ENCODE measurements around the gene FEM1C.
"Not testable (repeated sequence)": the region's sequence is repeated elsewhere in the genome, so short reads cannot be mapped to it uniquely, and the experiment has no call there.

FEM1C gene

DNA sequence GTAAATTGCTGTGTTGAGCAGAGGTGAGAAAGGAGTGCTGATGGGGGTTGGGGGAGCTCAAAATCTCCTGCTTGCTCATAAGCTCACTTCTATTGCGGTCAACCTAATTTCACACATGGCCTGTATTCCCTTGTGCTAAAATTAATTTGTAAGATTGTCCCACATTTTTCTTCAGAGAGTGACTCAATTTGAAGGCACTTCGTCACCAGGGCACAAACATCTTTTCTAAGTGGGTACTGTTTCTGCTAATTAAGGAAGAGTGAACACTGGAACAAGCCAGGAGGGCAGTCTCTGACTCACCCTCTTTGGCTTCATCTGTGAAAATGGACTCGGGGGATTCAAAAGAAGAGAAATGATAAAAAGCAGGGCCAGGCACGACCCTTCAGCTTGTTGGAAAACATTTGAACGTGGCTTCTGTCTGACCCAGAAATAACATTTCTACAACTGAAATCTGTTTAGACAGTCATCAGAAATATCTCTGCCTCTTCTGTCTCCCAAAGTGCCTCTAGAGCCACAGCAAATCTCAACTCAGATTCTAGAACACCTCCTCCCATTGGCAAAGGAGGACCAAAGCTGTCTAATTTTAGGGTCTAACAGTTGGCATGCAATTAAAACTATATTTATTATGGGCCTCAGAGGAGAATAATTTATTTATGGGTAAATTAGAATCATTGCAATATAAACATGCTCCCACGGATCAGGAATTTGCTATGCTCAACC is 49.8 kb downstream of the FEM1C start:
- peaks cover 7% of the 10 kb centered on the region; the same call in 1 of the 2 replicates for H3K4me1 ChIP-seq (ENCODE audit: insufficient read depth, low read length)

DNA sequence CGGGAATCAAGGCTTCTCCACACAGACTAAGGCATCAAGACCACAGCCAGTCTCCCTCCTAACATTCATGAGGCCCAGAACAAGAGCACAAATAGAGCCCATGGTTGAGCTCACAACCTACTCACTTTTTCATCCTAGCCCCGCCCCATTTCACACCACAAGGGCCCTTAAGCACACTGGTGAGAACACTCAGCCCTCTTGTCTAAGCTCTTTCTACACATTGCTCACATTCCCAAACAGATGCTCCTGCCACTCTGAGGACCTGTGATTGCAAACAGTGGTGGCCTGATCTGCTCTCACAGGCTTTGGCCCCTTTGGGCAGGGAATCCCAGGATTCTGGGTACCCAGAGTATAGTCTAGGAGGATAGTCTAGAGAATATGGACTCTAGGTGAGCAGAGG is 54.0 kb downstream of the FEM1C start:
- no peak overlapping the region for H3K9ac ChIP-seq (ENCODE audit: low read depth, low read length)
- H3K9me3 ChIP-seq (ENCODE audit: control insufficient read depth, insufficient read depth, low read length), result no peaks in the 10 kb centered on the region
- 0 out of 2 replicates have a peak, but pooled peaks cover 7% of the 10 kb centered on the region for H3K4me1 ChIP-seq (ENCODE audit: insufficient read depth, low read length)
- H3K36me3 ChIP-seq (ENCODE audit: insufficient read depth, low read length), result no peaks in the 10 kb centered on the region

More for the DNA sequence above, 49.8 kb downstream of the FEM1C start:
- H3K9ac ChIP-seq (ENCODE audit: low read depth, low read length), result no peak overlapping the region
- no peaks in the 10 kb centered on the region for H3K9me3 ChIP-seq (ENCODE audit: control insufficient read depth, insufficient read depth, low read length)
- no peaks in the 10 kb centered on the region for H3K36me3 ChIP-seq (ENCODE audit: insufficient read depth, low read length)

DNA sequence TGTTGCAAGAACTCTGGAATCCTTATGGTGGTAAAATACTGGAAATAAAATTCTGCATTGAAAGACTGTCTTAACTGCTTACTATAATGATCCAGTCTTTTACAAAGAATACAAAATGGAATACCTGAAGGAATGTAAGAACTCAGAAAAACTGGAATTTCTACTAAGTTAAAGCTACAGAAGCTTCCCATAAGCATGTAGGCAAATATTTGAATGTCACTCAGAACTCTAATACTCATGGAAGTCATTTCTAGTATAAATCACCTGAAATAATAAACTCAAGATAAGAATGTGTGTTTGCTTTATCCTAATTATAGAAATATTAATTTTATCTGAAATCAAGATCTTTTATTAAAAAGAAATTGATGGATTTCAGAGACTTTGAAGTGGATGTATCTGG is 54.8 kb downstream of the FEM1C start:
- 0 out of 2 replicates have a peak, but pooled peaks cover 7% of the 10 kb centered on the region for H3K4me1 ChIP-seq (ENCODE audit: insufficient read depth, low read length)
- H3K9ac ChIP-seq (ENCODE audit: low read depth, low read length), result no peak overlapping the region
- H3K36me3 ChIP-seq (ENCODE audit: insufficient read depth, low read length), result no peaks in the 10 kb centered on the region
- H3K9me3 ChIP-seq (ENCODE audit: control insufficient read depth, insufficient read depth, low read length), result no peaks in the 10 kb centered on the region

DNA sequence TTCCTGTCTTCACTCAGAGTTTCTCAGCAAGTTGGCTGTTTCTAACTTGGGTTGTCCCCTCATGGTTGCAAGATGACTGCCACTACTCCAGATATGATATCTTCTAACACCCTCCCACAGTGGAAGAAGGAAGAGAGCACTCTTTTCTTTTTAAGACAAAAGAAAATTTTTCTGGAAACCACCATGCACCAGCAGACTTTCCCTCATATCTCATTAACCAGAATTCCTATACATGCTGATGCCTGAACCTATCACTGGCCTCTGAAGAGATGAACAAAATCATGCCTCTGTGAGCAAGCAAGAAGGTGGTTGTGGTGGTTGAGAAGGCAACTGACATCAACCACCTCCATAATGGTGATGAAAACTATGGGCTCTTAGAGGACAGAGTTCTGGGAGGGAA is 56.8 kb downstream of the FEM1C start:
- H3K9ac ChIP-seq (ENCODE audit: low read depth, low read length), result no peak overlapping the region
- no peaks in the 10 kb centered on the region for H3K36me3 ChIP-seq (ENCODE audit: insufficient read depth, low read length)
- no peaks in the 10 kb centered on the region for H3K4me1 ChIP-seq (ENCODE audit: insufficient read depth, low read length)
- H3K9me3 ChIP-seq (ENCODE audit: control insufficient read depth, insufficient read depth, low read length), result no peaks in the 10 kb centered on the region

DNA sequence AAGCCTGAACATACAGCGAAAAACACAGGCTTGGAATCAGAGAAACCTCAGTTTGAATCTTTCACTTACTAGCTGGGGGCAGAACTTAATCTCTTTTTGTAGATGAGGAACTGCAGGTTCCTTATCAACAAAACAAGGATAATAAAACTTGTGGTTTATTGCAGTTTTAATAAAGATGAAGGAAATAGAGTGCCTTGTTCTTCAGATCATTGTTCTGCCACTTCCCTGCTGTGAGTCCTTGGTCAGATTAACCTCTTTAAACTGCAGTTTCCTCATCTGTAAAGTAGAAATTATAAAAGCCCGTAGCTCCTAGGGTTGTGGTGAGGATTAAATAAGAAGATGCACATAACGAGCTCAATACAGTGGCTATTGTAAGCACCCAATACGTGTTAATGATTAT is 57.4 kb downstream of the FEM1C start:
- Histone ChIP-seq H3K9me3 (ENCODE audit: control insufficient read depth, insufficient read depth, low read length) (no peaks in the 10 kb centered on the region), H3K36me3 (ENCODE audit: insufficient read depth, low read length) (no peaks in the 10 kb centered on the region), H3K9ac (ENCODE audit: low read depth, low read length) (no peak overlapping the region), H3K4me1 (ENCODE audit: insufficient read depth, low read length) (no peaks in the 10 kb centered on the region)

DNA sequence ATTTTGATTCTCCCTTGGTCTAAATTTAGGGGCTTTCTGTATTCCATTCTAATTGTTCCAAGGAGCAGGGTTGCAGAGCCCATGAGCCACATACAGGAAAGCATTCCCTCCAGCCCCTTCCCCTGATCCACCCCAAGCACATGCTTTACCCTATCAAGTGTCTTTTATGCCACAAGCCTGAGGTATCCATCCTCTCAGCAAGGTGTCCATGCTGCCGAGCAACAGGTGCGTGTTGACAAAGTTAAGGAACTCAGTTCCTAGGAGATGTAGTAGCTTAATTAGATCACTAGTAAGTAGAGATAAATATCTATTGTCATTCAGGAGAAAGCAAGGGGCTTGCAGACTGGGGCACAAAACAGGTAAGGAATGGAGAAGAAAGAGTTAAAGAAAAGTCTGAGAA is 57.8 kb downstream of the FEM1C start:
- Histone ChIP-seq H3K9me3 (ENCODE audit: control insufficient read depth, insufficient read depth, low read length) (no peaks in the 10 kb centered on the region), H3K4me1 (ENCODE audit: insufficient read depth, low read length) (no peaks in the 10 kb centered on the region), H3K9ac (ENCODE audit: low read depth, low read length) (no peak overlapping the region), H3K36me3 (ENCODE audit: insufficient read depth, low read length) (no peaks in the 10 kb centered on the region)

DNA sequence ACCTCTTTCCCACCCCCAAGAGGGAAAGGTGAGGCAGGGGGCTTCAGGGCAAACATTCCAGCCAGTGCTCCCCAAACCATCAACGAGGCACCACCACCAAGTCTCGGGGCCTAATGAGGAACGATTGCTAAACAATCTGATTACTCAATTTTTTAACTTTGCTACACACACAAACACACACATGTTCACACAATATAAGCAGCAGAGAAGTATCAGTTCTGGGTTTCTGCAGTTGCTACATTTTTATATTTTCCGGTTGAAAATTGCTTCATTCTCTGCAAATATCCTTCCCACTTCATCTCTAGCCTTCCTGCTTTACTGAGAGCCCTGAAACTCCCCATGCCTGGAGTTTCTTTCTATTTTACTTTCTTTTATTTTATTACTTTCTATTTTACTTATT is 60.2 kb downstream of the FEM1C start:
- H3K36me3 ChIP-seq (ENCODE audit: insufficient read depth, low read length), result no peaks in the 10 kb centered on the region
- no peak overlapping the region for H3K9ac ChIP-seq (ENCODE audit: low read depth, low read length)
- H3K4me1 ChIP-seq (ENCODE audit: insufficient read depth, low read length), result no peaks in the 10 kb centered on the region
- H3K9me3 ChIP-seq (ENCODE audit: control insufficient read depth, insufficient read depth, low read length), result no peaks in the 10 kb centered on the region

DNA sequence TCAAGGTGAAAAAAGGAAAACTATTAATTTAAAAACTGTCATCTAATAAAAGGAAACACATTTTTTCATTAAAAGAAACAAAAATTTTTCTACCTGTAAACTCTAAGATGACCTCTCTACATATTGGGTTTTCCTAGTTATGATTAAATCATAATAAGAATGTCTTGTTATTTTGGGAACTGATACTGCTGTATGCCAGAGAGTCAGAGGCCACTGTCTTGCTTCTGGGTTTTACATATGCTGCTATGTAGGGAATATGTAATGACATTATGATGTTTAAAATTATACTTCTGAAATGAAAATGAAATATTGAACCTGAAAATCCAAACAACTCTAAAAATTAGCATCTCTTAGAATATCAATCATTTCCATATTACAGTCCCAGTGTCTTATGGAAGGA is 63.7 kb downstream of the FEM1C start:
- Histone ChIP-seq H3K4me1 (ENCODE audit: insufficient read depth, low read length) (no peaks in the 10 kb centered on the region), H3K36me3 (ENCODE audit: insufficient read depth, low read length) (no peaks in the 10 kb centered on the region)

DNA sequence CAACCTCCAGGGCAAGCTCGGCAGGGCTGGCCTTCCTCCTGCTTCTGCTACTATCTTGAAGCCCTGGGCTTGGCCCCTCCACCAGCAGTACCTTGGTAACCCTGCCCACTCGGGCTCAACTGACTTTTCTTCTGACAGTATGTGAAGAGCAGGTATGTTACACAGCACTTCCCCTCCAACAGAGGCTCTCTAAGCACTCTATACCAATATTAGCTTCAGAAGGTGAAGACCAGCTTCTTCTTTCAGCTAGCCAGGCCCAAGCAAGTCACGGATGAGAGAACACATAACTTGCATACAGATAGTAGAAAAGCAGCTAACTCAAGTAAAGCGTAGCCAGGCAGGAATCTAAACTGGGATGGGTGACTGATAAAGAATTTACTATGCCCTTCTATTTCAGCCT is 64.3 kb downstream of the FEM1C start:
- no peaks in the 10 kb centered on the region for H3K36me3 ChIP-seq (ENCODE audit: insufficient read depth, low read length)
- no peaks in the 10 kb centered on the region for H3K4me1 ChIP-seq (ENCODE audit: insufficient read depth, low read length)

More for the DNA sequence above, 63.7 kb downstream of the FEM1C start:
- Histone ChIP-seq H3K9ac (ENCODE audit: low read depth, low read length) (no peak overlapping the region), H3K9me3 (ENCODE audit: control insufficient read depth, insufficient read depth, low read length) (no peaks in the 10 kb centered on the region)

DNA sequence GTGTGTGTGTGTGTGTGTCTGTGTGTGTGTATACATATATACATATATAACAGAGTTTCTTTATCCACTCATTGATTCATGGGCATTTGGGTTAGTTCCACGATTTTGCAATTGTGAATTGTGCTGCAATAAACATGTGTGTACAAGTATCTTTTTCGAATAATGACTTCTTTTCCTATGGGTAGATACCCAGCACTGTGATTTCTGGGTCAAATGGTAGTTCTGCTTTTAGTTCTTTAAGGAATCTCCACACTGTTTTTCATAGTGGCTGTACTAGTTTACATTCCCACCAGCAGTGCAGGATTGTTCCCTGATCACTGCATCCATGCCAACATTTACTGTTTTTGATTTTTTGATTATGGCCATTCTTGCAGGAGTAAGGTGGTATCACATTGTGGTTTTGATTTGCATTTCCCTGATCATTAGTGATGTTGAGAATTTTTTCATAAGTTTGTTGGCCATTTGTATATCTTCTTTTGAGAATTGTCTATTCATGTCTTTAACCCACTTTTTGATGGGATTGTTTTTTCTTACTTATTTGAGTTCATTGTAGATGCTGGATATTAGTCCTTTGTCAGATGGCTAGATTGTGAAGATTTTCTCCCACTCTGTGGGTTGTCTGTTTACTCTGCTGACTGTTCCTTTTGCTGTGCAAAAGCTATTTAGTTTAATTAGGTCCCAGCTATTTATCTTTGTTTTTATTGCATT is 65.3 kb downstream of the FEM1C start:
- H3K9ac ChIP-seq (ENCODE audit: low read depth, low read length); H3K9me3 ChIP-seq (ENCODE audit: control insufficient read depth, insufficient read depth, low read length); H3K36me3 ChIP-seq (ENCODE audit: insufficient read depth, low read length); H3K4me1 ChIP-seq (ENCODE audit: insufficient read depth, low read length): not testable (repeated sequence)

More for the DNA sequence above, 64.3 kb downstream of the FEM1C start:
- no peaks in the 10 kb centered on the region for H3K9me3 ChIP-seq (ENCODE audit: control insufficient read depth, insufficient read depth, low read length)
- H3K9ac ChIP-seq (ENCODE audit: low read depth, low read length), result no peak overlapping the region

DNA sequence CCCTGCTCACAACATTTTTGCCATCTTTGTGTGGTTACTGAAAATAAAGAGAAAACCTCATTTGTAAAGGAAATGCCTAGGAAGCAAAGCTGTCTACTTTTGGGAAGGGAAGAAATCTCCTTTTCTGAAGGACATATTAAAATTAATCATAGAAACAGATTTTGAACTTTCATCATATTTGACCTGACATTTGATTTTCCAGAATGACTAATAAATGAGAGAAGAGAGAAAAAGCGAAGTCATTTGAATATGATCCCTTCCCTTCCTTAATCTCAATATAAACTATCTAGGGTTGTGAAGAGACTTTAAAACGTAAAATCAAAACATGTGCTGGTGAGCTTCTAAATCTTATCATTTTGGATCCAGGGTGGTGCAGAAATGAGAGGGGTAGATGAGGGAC is 66.3 kb downstream of the FEM1C start:
- H3K9me3 ChIP-seq (ENCODE audit: control insufficient read depth, insufficient read depth, low read length), result no peaks in the 10 kb centered on the region
- no peaks in the 10 kb centered on the region for H3K36me3 ChIP-seq (ENCODE audit: insufficient read depth, low read length)
- no peak overlapping the region for H3K9ac ChIP-seq (ENCODE audit: low read depth, low read length)
- H3K4me1 ChIP-seq (ENCODE audit: insufficient read depth, low read length), result no peaks in the 10 kb centered on the region

DNA sequence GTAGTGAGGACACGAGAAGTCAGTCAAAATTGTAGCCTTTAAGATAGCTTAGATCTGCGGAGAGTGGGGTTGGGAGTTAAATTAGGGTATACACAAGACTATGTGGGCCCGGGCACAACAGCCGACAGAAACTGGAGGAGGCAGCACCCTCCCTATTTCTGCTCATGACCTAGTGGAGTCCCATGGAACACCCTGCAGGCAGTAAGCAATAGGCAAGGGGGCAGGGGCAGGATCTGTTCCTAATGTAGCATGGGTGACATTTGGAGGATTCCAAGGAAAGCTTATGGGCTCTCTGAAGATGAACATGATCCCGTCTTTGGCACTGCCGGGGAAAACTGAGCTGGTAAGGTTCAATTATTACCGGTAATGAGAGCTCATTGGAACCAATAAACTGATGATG is 67.0 kb downstream of the FEM1C start:
- H3K9me3 ChIP-seq (ENCODE audit: control insufficient read depth, insufficient read depth, low read length), result no peaks in the 10 kb centered on the region
- peaks cover under 1% of the 10 kb centered on the region; the same call in 1 of the 2 replicates for H3K4me1 ChIP-seq (ENCODE audit: insufficient read depth, low read length)
- no peaks in the 10 kb centered on the region for H3K36me3 ChIP-seq (ENCODE audit: insufficient read depth, low read length)
- H3K9ac ChIP-seq (ENCODE audit: low read depth, low read length), result no peak overlapping the region

DNA sequence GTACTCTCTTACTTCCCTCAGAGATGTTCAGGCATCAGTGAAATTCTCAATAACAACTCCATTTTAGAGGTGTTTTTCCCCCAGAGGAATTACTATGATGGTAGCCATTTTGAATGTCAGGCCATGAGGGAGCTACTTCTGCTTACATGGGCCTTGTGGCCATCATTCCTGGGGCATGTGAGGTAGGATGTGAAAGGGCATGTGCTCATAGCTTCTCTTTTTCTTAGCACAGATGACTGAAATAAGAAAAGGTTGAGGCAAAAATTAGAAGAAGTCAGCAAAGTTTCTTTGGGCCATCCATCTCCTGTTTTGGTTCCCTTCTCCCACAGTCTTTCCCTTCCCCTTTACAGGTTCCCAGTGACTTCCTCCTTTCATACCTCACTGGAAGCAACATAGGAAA is 68.8 kb downstream of the FEM1C start:
- no peaks in the 10 kb centered on the region for H3K36me3 ChIP-seq (ENCODE audit: insufficient read depth, low read length)

DNA sequence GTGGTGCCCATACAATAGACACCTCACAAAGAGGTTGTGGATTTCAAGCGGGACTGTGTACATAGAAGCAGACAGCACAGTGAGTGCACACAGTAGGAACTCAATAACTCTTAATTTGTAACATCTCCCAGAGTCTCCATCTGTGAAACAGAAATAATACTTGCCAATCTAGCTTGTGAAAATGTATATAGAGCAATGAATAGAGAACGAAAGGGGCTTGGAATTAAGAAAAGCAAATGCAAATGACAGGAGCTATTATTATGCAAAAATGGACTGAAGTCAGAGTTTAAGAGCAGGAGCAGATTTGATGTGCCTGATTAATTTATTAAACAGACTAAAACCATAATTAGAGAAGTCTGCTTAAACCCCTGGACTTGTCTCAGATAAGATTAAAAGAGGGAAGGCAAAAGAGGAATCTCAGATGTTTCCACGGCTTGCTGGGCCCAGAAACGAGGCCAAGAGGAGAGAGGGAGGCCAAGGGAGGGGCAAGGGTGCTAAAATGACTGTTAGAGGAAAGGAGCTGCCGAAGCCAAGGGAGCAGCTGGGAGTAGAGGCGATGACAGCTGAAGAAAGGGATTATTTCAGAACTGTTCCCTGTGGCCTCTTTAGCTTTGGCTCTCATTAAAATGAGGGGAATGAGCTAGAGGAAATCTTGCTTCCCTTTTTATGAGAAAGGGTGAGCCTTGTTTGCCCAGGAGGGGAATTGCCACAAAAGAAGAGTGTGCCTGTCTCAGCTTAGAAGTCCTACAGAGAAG is 72.1 kb downstream of the FEM1C start:
- Histone ChIP-seq H3K36me3 (ENCODE audit: insufficient read depth, low read length) (no peaks in the 10 kb centered on the region), H3K9ac (ENCODE audit: low read depth, low read length) (no peak overlapping the region), H3K4me1 (ENCODE audit: insufficient read depth, low read length) (peaks cover 12% of the 10 kb centered on the region), H3K9me3 (ENCODE audit: control insufficient read depth, insufficient read depth, low read length) (no peaks in the 10 kb centered on the region)

More for the DNA sequence above, 68.8 kb downstream of the FEM1C start:
- H3K4me1 ChIP-seq (ENCODE audit: insufficient read depth, low read length), result peaks cover 12% of the 10 kb centered on the region
- no peaks in the 10 kb centered on the region for H3K9me3 ChIP-seq (ENCODE audit: control insufficient read depth, insufficient read depth, low read length)
- H3K9ac ChIP-seq (ENCODE audit: low read depth, low read length), result no peak overlapping the region
